ENCODE data around the gene EXOG.

DNA sequence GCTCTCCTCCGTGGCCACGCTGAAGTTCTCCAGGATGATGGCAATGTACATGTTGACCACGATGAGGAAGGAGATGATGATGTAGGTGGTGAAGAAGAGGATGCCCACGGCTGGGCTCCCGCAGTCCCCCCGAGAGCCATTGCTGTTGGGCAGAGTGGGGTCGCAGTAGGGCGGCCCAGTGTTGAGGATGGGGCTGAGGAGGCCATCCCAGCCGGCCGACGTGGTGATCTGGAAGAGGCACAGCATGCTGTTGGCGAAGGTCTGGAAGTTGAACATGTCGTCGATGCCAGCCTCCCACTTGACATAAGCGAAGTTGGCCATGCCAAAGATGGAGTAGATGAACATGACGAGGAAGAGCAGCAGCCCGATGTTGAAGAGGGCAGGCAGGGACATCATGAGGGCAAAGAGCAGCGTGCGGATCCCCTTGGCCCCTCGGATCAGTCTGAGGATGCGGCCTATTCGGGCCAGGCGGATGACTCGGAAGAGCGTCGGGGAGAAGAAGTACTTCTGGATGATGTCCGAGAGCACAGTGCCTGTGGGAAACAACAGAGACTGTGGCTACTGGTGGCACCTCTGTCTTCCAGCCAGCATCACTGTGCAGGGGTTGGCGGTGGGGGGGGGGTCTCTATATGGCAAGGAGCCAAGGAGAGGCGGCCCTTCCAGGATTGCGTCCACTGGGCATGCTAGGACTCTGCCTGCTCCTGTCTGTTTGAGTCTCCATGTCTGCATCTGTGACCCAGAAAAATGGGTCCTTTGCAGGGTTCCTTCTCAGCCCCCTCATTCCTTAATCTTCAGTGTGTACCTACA is 55.1 kb downstream of the EXOG start:
- TF ChIP-seq, protein P1, sequence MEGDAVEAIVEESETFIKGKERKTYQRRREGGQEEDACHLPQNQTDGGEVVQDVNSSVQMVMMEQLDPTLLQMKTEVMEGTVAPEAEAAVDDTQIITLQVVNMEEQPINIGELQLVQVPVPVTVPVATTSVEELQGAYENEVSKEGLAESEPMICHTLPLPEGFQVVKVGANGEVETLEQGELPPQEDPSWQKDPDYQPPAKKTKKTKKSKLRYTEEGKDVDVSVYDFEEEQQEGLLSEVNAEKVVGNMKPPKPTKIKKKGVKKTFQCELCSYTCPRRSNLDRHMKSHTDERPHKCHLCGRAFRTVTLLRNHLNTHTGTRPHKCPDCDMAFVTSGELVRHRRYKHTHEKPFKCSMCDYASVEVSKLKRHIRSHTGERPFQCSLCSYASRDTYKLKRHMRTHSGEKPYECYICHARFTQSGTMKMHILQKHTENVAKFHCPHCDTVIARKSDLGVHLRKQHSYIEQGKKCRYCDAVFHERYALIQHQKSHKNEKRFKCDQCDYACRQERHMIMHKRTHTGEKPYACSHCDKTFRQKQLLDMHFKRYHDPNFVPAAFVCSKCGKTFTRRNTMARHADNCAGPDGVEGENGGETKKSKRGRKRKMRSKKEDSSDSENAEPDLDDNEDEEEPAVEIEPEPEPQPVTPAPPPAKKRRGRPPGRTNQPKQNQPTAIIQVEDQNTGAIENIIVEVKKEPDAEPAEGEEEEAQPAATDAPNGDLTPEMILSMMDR (IDR thresholded peaks at IDR 0.05; ENCODE audit: extremely low read depth in 1 of 2, insufficient read depth in 1 of 2, low read depth in 1 of 2, low read length in 2 of 2) = no peak
- no peak for TF ChIP-seq POLR2A (IDR thresholded peaks at IDR 0.05; ENCODE audit: low read depth, low read length)
- no peak for TF ChIP-seq GATA2 (IDR thresholded peaks at IDR 0.05; ENCODE audit: insufficient read depth, insufficient read length, low read depth, low read length)
- no peak for TF ChIP-seq EZH2 (IDR thresholded peaks at IDR 0.05; ENCODE audit: borderline replicate concordance, low read depth, low read length, severe bottlenecking)
- TF ChIP-seq, protein P2, sequence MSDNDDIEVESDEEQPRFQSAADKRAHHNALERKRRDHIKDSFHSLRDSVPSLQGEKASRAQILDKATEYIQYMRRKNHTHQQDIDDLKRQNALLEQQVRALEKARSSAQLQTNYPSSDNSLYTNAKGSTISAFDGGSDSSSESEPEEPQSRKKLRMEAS (IDR thresholded peaks at IDR 0.05; ENCODE audit: insufficient read depth, insufficient read length) = no peak
- no peak for TF ChIP-seq FOS (IDR thresholded peaks at IDR 0.05; ENCODE audit: borderline replicate concordance, insufficient read depth, low read length)
- no peak for TF ChIP-seq MYC (IDR thresholded peaks at IDR 0.05; ENCODE audit: low read depth, low read length)
